ENCODE measurements around the gene SPAG4.

SPAG4 gene, protein sequence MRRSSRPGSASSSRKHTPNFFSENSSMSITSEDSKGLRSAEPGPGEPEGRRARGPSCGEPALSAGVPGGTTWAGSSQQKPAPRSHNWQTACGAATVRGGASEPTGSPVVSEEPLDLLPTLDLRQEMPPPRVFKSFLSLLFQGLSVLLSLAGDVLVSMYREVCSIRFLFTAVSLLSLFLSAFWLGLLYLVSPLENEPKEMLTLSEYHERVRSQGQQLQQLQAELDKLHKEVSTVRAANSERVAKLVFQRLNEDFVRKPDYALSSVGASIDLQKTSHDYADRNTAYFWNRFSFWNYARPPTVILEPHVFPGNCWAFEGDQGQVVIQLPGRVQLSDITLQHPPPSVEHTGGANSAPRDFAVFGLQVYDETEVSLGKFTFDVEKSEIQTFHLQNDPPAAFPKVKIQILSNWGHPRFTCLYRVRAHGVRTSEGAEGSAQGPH

DNA sequence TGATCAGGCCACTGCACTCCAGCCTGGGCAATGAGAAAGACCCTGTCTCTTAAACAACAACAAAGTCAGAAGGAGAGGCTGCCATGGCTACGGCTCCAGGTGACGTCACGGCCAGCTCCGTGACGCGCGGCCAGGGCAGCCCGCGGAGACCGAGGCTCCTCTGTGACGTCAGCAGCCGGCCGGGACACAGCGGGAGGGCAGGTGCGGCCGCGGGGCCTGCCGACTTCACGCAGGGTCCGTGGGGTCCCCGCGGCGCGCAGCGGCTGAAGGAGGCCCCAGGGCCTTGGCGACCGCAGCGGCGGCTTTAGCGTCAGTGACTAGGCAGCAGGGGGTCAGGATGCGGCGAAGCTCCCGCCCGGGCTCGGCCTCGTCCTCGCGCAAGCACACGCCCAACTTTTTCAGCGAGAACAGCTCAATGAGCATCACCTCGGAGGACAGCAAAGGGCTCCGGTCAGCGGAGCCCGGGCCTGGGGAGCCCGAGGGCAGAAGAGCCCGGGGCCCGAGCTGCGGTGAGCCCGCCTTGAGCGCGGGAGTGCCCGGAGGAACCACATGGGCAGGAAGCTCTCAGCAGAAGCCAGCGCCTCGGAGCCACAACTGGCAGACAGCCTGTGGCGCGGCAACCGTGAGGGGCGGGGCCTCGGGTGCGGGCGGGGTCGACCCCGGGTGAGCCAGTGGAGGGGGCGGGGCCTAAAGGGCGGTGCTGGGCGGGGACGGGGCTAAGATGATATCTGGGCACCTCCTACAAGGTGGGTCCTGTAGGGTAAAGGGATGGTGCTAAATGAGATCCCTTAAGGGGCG, at the start of gene SPAG4:
TSS of gene SPAG4 (plus strand) at position 163 of the 798 bp plus-strand sequence. CDS start at position 338, 175 bp downstream.
- peak; percentile 100 for DNase-seq (ENCODE audit: low read depth)

DNA sequence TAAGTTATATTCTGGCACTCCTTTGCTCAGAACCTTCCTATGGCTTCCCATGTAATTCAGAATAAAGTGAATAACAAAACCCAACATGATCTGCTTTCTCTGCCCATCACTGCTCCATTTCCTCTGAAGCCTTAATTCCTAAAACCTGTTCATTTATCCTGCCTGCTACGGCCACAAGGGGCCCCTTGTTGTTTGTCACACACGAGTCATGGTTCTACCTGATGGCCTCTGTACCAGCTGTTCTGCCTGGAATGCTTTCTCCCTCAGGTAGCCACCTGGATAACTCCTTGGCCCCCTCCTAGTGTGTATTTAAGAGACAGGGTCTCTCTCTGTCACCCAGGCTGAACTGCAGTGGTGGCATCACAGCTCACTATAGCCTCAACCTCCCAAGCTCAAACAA, 47.0 kb upstream of the SPAG4 start:
- no peak for DNase-seq (ENCODE audit: low read depth)

DNA sequence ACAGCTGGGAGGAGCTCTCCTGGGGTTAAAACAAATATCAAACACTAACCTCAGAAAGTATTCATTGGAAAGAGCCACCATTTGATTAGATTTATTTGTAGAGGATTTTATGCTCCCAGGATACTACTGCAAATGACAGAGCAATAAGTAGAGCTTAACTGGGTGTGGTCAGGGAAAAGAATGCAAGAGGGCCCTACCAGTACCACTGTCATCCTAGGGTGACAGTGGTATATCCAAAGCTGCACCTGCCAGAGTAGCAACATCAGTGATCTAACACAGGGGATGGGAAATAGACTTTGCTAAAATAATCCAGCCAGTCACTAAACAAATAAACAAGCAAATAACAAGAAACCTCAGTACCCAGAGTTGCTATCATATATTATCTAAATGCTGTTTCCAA, 44.1 kb upstream of the SPAG4 start:
- DNase-seq (ENCODE audit: low read depth) = no peak

DNA sequence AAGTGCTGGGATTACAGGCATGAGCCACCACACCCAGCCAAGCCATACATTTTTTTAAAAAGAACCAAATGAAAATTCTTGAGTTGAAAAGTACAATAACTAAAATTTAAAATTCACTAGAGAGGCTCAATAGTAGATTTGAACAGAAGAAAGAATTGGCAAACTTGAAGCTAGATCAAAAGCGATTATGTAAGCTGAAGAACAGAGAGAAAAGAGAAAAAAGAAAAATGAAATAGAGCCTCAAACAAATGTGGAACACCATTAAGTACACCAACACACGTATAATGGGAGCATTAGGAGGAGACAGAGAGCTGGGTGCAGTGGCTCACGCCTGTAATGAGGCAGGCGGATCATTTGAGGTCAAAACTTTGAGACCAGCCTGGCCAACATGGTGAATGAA, 42.8 kb upstream of the SPAG4 start:
- DNase-seq (ENCODE audit: low read depth) = no peak

DNA sequence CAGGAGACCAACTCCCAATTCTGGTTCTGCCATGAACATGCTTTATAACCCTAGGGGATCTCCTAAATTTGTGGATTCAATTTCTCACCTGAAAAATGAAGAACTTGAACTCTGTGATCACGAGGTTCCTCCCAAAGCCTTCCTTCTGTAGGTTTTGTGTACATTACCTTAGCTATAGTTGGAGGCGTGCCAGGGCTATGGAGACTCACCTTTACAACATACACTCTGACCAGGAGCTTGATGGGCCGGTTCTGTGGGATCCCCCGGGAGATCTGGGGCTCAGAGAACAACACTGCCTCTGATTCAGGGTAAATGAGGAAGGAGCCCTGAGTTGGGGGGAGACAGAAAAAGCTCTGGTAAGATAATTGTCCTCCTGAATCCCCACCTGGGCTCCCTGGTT, 39.7 kb upstream of the SPAG4 start:
- DNase-seq (ENCODE audit: low read depth) = no peak

DNA sequence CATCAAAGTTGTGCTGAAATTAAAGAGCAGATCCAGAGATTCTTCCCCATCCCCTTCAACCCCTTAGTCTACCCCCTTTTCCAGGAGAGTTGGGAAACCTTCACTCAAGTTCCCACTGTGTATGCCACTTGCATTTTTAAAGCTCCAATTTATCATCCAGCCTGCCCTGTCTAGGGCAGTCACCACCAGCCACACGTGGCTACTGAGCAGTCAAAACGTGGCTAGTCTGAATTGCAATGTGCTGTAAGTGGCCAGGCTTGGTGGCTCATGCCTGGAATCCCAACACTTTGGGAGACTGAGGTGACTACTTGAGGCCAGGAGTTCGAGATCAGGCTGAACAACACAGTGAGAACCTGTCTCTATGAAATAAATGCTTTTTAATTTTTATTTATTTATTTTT, 38.8 kb upstream of the SPAG4 start:
- no peak for DNase-seq (ENCODE audit: low read depth)

DNA sequence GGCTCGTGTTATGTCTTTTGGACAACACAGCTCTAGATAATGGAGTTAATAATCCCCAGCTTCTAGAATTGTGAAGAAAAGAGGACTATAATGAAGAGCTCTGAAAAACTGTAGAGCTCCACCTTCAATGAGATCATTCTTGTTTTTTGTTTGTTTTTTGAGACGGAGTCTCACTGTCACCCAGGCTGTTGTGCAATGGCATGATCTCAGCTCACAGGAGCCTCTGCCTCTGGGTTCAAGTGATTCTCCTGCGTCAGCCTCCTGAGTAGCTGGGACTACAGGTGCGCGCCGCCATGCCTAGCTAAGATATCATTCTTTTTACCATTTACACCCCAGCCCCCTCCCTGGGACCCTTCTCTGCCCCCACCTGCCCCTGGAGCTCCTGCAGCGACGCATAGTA, 37.2 kb upstream of the SPAG4 start:
- no peak for DNase-seq (ENCODE audit: low read depth)

DNA sequence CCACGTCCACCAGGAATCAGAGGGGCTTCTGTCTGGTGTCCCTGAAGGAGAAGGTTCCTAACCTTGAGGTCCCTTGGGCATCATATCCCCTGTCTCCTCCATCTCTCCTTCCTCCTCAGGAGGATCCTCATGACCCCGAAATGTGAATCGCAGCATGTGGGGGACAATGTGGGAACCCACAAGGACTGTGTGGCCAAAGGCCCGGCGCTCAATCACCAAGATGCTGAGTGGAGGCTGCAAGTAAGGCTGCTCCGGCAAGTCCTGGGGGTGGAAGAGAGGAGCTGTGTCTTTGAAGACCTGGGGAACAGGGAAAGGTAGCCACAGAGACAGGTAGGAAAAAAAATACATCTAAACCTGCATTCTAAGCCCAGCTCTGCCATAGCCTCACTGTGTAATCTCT, 36.4 kb upstream of the SPAG4 start:
- DNase-seq (ENCODE audit: low read depth) = no peak

DNA sequence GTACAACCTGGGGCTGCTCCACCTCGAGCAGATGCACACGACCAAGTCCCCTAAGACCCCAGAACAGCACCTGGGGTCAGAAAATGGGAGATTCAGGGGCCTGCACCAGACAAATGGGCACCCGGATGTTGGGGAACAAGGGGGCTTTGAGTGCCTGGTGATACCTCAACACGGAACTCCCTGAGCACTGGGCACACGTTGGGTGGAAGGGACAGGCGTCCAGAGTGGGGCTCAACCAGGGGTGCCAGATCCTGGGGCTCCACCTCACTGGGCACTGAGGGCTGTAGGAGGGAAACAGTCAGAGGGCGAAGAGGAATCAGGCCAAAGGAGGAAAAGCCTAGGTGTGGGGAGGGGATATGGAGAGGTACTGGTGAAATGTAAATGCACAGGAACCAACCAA, 33.5 kb upstream of the SPAG4 start:
- no peak for DNase-seq (ENCODE audit: low read depth)

DNA sequence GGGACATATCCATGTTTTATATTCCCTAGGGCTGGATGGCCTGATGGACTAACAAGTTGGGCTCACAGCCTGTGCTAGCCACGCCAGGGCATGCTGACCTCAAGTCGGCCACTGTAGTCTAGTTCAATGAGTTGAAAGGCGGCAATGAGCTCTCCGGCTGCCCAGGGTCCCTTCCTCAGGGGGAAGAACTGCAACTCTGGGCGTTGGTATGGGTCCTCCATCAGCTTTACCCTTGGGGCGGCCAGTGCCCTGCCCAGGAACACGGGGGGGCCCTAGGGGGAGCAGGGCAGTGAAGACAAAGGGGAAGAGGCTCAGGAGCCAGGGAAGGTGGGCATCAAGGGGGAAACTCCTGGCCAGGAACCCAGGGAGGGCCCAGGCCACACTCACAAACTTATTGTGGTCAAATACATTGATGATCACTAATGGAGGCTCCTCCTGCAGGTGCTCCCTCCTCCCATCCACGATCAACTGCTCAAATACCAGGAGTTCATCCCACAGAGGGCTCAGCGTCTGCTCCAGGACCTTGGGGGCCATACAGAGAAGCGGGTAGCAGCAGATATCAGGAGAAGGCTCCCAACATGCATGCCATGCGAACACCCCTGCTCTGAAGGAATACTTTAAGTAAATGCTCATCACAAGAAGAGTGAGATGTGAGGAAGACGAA, 32.8 kb upstream of the SPAG4 start:
- no peak for DNase-seq (ENCODE audit: low read depth)

DNA sequence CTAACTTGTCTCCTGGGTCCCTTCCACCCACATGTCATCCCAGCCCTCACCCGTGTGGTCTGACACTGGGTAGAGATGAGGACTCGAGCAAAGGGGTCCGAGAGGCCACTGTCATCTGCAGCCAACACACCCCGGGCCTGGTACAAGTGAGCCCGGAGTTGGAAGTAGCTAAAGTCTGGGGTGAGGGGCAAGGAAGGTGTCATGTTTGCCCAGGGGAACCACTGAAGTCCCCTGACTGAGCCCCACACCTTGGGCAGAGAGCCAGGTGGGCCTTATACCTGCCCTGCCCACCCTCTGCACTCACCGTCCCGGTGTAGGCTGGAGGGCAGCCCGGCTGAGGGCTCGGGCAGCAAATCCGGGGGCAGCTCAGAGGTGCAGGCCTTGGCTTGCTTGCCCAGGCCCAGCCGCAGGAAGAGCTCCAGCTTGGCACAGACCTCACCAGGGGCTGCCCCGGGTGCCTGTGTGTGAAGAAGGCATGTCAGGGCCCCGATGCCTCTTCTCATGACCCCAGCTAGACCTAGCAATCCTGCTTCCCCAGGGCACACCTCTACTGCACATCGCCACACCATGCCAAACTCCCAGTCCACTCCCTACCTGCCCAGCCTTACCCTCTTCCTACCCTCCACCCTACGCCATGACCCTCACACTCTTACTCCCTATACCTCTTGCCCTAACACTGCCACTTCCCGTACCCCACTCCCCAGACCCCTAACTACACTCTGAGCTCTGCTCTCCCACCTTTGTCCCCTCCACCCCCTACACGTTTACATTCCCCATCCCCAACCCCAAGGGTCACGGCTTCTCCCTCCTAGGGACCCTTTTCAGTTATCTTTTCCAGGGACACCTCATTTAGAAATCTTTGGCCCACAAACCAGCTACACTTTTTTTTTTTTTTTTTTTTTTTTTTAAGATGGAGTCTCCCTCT, 31.7 kb upstream of the SPAG4 start:
- DNase-seq (ENCODE audit: low read depth) = no peak

DNA sequence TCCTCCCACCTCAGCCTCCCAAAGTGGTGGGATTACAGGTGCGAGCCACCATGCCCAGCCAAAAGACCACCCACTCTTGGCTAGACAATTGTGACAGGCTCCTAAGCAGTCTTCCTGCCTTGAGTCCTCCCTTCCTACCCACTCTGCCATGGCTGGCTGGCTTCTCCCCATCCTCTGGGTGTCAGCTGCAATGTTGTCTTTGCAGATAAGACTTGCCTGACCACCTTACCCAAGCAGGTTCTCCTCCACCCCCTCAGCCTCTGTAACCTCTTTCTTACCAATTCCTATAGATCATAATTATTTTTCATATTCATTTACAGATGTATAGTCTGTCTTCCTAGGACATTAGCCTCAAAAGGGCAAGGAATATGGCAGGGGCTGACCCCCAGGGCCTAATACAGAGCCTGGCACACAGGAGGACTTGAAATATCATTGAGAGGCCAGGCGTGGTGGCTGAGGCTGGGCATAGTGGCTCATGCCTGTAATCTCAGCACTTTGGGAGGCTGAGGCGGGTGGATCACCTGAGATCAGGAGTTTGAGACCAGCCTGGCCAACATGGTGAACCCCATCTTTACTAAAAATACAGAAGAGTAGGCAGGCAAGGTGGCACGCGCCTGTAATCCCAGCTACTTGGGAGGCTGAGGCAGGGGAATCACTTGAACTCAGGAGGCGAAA, 28.7 kb upstream of the SPAG4 start:
- DNase-seq (ENCODE audit: low read depth) = no peak

DNA sequence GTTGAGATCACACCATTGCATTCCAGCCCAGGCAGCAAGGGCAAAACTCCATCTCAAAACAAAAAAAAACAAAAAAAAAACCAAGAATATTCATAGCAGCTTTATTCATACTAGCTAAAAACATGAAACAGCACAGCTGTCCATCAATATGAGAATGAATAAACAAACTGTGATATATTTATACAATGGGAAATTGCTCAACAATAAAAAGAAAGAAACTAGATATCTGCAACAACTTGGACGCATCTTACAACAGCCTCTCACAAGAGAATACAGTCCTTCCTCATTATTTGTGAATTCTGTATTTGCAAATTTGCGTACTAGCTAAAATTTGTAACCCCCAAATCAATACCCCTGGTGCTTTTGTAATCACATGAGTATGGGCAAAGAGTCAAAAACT, 28.2 kb upstream of the SPAG4 start:
- DNase-seq (ENCODE audit: low read depth) = no peak

DNA sequence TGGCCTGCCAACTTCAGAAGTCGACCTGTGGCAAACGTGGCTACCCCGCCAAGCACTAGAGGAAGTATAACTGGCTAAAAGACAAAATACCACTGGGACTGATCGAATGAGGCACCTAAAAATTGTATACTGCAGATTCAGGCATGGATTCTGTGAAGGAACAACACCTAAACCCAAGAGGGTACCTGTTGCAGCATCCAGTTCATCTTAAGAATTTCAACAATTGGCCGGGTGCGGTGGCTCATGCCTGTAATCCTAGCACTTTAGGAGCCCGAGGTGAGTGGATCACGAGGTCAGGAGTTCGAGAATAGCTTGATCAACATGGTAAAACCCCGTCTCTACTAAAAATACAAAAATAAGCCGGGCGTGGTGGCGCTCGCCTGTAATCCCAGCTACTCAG, 27.2 kb upstream of the SPAG4 start:
- DNase-seq (ENCODE audit: low read depth) = no peak

DNA sequence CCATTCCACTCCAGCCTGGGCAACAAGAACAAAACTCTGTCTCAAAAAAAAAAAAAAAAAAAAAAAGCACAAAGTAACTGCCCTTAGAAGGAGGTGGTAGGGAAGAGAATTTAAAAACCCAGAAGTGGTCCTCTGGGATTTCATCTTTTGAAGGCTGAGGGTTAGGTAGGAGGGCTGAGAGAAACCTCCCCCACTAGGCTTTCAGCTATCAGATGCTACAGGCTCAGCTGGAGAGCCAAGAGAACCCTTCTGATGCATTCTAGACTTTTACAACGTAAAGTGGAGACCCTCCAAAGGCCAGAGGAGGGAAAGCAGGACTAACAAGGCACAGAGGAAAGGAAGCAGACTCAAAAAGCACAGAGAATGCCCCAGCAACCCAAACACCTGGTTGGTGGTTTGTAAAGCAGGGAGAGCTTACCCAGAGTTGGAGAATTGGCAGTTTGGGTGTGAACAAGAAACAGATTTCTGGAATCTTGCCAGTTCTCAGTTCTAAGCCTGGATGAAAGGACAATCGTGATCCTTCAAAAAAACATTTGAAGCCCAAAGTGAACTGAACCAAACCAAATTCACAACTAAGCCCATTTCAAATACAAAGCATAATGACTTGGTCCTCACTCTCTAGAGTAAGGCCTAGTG, 23.2 kb upstream of the SPAG4 start:
- DNase-seq (ENCODE audit: low read depth) = no peak

DNA sequence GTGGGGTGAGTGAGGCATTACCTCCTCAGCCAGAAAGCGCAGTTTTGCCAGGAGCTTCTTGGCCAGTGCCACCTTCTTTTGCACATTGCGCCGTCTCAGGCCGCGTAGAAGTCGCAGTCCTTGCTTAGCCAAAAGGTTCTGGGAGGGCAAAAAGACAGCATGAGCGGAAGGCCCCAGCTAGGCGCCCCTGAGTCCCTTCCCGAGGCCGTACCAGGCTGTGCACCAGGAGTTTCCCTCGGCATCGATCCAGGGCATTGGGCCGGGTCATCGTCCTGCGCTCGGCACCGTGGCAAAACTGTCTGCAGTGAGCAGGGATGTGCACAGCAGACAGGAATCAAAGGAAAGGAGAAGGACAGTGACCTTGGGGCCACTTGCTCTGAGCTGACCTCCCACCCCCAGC, 20.2 kb upstream of the SPAG4 start:
- no peak for DNase-seq (ENCODE audit: low read depth)

DNA sequence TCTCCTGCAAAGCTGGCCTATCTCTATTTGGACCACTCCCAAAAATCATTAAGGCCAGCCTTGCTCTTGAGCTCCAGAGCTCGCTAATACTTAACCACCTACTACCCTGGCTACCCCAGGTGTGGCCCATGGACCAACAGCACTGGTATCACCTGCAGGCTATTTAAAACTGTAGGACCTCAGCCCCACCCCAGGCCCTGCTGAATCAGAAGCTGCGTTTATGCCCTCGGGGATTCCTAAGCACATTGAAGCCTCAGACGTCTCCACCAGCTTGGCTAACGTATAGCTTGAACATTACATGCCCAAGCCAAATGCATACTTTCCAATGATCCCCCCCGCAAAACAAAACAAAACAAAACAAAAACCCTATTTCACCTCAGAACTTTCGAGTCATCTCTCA, 19.7 kb upstream of the SPAG4 start:
- DNase-seq (ENCODE audit: low read depth) = no peak

DNA sequence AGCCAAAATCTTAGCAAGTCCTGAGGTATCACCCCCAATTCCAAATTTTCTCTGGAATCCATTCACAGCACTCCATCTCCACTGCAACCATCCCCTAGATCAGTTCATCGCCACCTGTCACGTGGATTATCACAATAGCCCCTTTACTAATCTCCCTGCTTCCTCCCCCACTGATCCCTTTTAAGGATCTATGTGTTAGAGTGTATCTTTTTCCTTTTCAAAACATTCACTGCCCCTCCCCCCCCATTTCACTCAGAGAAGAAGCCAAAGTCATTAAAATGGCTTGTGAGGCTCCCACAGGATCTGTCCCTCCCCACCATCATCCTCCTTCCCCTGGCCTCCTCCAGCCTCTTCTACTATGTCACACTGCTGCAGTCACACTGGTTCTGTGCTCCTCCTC, 18.4 kb upstream of the SPAG4 start:
- DNase-seq (ENCODE audit: low read depth) = no peak

DNA sequence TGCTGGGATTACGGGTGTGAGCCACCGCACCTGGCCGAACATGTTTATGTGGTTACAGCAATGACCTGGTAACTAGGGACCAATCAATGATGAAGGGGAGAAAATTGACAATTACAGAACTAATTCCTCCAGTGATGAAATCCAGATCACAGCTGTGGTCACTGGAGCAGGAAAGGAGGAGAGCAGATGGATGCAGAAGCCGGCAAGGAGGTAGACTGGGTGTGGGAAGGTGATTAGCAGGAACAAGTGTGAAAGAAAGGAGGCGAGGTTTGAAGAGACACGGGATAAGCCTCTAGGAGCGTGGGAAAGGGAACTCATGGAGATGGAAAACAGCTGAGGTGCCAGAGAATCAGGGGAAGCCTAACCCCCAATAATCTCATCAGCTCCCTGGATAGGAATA, 17.2 kb upstream of the SPAG4 start:
- DNase-seq (ENCODE audit: low read depth) = no peak

DNA sequence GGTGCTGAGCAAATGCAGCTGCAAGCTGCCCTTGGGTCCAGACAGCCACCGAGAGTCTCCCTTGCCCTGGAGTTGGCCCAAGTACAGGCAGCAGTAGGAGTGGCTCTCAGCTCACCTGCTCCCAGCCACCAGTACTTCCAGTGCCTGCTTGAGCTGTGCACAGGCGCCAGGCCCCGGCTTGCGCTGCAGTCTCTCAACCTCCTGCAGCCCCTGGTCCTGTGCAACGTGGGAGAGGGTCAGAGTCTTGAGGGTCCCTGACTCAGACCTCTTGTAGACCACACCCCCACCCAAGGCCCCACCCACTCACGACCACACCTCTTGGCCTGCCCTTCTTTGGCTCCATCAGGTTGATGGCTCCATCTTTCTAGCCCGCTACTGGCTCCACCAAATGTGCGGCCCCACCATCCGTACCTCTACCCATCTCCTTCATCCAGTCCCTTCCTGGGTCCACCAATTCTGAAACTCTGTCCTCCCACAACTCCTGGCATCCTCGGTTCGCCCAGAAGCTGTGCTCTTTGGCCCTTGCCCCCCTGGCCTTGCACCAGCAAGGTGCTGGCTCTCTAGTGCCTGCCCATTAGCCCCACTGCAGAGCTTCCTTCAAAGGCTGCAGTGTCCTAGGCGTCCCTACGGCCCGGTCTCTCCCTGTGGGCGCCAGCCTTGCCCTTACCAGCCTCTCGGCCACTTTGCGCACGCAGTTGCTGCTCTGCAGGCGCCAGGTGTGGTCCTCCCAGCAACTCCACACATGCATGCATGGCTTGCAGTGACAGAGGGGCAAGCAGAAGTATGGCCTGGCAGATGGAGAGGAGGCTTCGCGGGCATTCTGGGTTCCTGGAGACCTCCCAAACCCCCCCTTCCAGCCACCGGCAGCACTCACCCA, 16.5 kb upstream of the SPAG4 start:
- DNase-seq (ENCODE audit: low read depth) = no peak
